Peyer's patch (tissue), 4 donors: ENCODE results near the gene JAK1. TPM values are rescaled to one million over a fixed set of nuclear protein-coding genes. Genes with fewer than 3 reads are reported as not detected.

Experiments
- DNase-seq, 3 donors: peaks; one replicate each; pipeline ENCODE4 v3.0.0-alpha.2; 2017 to 2019
- H3K27ac ChIP-seq, 4 donors: fragments of 200-600 bp; sonication (generic); one replicate each; pipeline ENCODE4 v1.5.1; 2016 to 2019
- H3K27me3 ChIP-seq, 2 donors: fragments of 200-600 bp; sonication (generic); one replicate each; pipeline ENCODE4 v1.5.1; 2019
- H3K36me3 ChIP-seq, 3 donors: fragments of 200-600 bp; sonication (generic); one replicate each; pipeline ENCODE4 v1.5.1; 2016 to 2019
- H3K4me1 ChIP-seq, 4 donors: fragments of 200-600 bp; sonication (generic); one replicate each; pipeline ENCODE4 v1.5.1; 2016 to 2019
- H3K4me3 ChIP-seq, 4 donors: fragments of 200-600 bp; sonication (generic); 1 replicate in 3 of 4; 2 replicates in 1 of 4; pipeline ENCODE4 v1.5.1; 2016 to 2019; ENCODE audit warnings: mild to moderate bottlenecking in 1 of 4
- H3K9me3 ChIP-seq, 4 donors: fragments of 200-600 bp; sonication (generic); one replicate each; pipeline ENCODE4 v1.5.1; 2016 to 2019; ENCODE audit warnings: mild to moderate bottlenecking in 1 of 4
- POLR2A ChIP-seq, 2 donors: fragments of 450-650 bp; IDR thresholded peaks; one replicate each; pipeline ENCODE4 v1.5.1; 2017; ENCODE audit warnings: antibody characterized with exemption in 2 of 2, mild to moderate bottlenecking in 2 of 2, moderate library complexity in 2 of 2
- total RNA-seq, 4 donors: library from RNA; depleted of rRNA; stranded (reverse); fragments of >200 nt; gene quantifications; one replicate each; pipeline ENCODE4 v1.1.0, GENCODE V29; 2016
- TF ChIP-seq, protein P1 (sequence below), 6 experiments: fragments of 450-650 bp in 4 of 6; fragments of 200-600 bp in 2 of 6; sonication (generic) in 1 of 6; IDR thresholded peaks; one replicate each; pipeline ENCODE4 v1.5.1; 2017 to 2019; ENCODE audit warnings: antibody characterized with exemption in 6 of 6, mild to moderate bottlenecking in 3 of 6, moderate library complexity in 1 of 6

Gene JAK1
- total RNA-seq, 4 donors from 2014 or later = 116 to 251 (median 126) TPM

- no peaks in the 10 kb centered on the region for H3K36me3 ChIP-seq
- H3K27me3 ChIP-seq = no peaks in the 10 kb centered on the region
- DNase-seq = no peak
- H3K27ac ChIP-seq = no peak overlapping the region
- no peak overlapping the region for H3K4me3 ChIP-seq
- TF ChIP-seq, protein P1, sequence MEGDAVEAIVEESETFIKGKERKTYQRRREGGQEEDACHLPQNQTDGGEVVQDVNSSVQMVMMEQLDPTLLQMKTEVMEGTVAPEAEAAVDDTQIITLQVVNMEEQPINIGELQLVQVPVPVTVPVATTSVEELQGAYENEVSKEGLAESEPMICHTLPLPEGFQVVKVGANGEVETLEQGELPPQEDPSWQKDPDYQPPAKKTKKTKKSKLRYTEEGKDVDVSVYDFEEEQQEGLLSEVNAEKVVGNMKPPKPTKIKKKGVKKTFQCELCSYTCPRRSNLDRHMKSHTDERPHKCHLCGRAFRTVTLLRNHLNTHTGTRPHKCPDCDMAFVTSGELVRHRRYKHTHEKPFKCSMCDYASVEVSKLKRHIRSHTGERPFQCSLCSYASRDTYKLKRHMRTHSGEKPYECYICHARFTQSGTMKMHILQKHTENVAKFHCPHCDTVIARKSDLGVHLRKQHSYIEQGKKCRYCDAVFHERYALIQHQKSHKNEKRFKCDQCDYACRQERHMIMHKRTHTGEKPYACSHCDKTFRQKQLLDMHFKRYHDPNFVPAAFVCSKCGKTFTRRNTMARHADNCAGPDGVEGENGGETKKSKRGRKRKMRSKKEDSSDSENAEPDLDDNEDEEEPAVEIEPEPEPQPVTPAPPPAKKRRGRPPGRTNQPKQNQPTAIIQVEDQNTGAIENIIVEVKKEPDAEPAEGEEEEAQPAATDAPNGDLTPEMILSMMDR (IDR thresholded peaks at IDR 0.05) = no peak
- TF ChIP-seq POLR2A (IDR thresholded peaks at IDR 0.05) = no peak
- H3K4me1 ChIP-seq = peaks cover 0 to 3% (median under 1%) of the 10 kb centered on the region in 4 donors
- H3K9me3 ChIP-seq = no peaks in the 10 kb centered on the region
These were observed 30.4 kb upstream of the JAK1 start for GRCh38 chr1:64996541-64997257.

DNA sequence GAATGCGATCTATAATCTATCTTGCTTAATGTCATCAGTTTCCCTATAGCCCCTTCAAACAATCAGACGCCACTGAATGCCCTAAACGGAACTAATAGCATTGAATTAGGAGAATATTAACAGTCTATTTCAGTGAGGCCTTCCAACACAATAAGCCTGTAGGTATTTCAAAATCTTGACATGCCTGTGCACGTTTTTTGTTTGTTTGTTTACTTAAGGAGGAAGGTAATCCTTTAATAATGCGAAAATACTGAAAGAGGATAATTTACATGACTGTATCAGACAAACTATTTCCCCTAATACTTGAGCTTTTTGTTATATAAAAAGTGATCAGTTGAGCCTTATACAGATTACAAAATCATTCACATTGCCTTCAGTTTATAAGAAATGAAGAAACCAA lies 29.0 kb upstream of the JAK1 start:
- no peaks in the 10 kb centered on the region for H3K36me3 ChIP-seq
- no peak overlapping the region for H3K27ac ChIP-seq
- DNase-seq = no peak
- no peaks in the 10 kb centered on the region for H3K4me1 ChIP-seq
- H3K9me3 ChIP-seq = no peaks in the 10 kb centered on the region
- TF ChIP-seq, protein P1 (IDR thresholded peaks at IDR 0.05) = no peak
- no peak for TF ChIP-seq POLR2A (IDR thresholded peaks at IDR 0.05)
- no peaks in the 10 kb centered on the region for H3K27me3 ChIP-seq
- H3K4me3 ChIP-seq = no peak overlapping the region

DNA sequence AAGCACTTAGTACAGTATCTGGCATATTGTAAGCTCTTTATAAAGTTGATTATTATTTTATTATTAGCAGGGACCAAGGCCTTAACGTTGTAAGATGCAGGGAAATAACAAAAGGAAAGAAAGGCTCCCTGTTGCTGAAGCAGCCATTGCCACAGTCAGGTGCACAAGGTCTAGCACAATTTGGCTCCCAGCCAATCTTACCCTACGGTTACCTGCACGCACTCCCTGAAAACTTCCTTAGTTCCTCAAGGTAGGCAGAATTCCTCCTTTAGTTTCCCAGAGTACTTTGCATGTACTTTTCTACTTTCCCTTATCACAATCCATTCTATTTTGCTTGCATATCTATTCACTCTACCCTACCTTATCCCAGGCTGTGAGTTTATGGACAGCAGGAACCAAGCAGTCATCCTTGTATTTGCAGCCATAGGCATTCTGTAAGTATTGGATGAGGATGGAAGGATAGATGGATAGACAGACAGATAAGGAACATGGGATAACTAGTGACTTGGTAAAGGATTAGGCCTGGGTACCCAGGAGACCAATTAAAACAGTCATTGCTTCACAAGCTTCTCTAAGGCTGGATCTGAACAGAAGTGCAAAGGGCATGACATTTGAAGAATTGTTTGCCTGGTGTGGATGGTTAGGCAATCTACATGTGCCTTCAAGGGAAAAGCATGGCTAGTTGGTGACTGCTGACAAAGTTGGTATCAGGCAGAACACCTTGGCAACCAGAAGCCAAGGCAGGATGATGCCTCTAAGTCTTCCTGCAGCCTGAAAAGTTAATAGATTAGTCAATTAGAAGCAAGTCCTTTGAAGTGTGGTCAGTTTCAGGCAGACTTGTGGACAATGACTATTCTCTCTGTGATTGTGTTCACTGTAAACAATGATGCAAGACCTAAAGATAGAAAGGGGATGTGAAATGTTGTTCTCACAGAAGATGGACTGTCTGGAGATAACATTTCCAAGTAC lies 20.8 kb upstream of the JAK1 start:
- Histone ChIP-seq H3K36me3 (no peaks in the 10 kb centered on the region), H3K4me1 (no peaks in the 10 kb centered on the region), H3K27ac (no peak overlapping the region), H3K4me3 (no peak overlapping the region), H3K9me3 (no peaks in the 10 kb centered on the region), H3K27me3 (no peaks in the 10 kb centered on the region)
- no peak for DNase-seq
- TF ChIP-seq, protein P1 (IDR thresholded peaks at IDR 0.05) = no peak
- TF ChIP-seq POLR2A (IDR thresholded peaks at IDR 0.05) = no peak

- TF ChIP-seq POLR2A (IDR thresholded peaks at IDR 0.05) = no peak
- TF ChIP-seq, protein P1 (IDR thresholded peaks at IDR 0.05) = no peak
- DNase-seq = no peak
- Histone ChIP-seq H3K27ac (no peak overlapping the region), H3K9me3 (no peaks in the 10 kb centered on the region), H3K36me3 (no peaks in the 10 kb centered on the region), H3K4me3 (no peak overlapping the region), H3K27me3 (no peaks in the 10 kb centered on the region), H3K4me1 (no peaks in the 10 kb centered on the region)
These were observed 18.4 kb upstream of the JAK1 start for GRCh38 chr1:64984737-64985136.

DNA sequence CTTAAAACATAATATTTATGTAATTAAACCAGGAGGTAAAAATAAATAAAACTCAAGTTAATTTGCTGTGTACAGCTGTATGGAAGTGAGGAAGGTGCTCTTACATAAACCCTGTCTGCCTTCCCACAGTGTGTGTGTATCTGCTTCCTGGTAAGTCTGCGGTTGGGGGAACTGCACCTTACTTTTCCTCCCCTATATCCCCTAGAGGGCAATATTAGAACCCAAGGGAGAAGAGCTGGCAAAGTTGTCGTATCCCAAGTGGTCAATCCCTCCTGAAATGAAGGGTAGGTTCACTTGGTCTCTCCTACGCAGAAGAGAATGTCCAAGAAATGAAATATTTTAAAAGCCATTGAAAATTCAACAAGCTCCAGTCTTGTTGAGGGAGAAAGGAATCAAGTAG lies 17.8 kb upstream of the JAK1 start:
- no peak overlapping the region for H3K27ac ChIP-seq
- H3K36me3 ChIP-seq = no peaks in the 10 kb centered on the region
- TF ChIP-seq POLR2A (IDR thresholded peaks at IDR 0.05) = no peak
- TF ChIP-seq, protein P1 (IDR thresholded peaks at IDR 0.05) = no peak
- H3K4me3 ChIP-seq = no peak overlapping the region
- H3K4me1 ChIP-seq = no peaks in the 10 kb centered on the region
- DNase-seq = no peak
- no peaks in the 10 kb centered on the region for H3K27me3 ChIP-seq
- H3K9me3 ChIP-seq = no peaks in the 10 kb centered on the region
